NCI-H748 treated with DMSO at 0.1 percent for 48 hours (cell line): ENCODE data around the gene CHN2.

Experiments used
- DNase-seq: peaks from one replicate; lab custom pipeline; 2025; lab: John Stamatoyannopoulos, UW

The CHN2 gene

DNA sequence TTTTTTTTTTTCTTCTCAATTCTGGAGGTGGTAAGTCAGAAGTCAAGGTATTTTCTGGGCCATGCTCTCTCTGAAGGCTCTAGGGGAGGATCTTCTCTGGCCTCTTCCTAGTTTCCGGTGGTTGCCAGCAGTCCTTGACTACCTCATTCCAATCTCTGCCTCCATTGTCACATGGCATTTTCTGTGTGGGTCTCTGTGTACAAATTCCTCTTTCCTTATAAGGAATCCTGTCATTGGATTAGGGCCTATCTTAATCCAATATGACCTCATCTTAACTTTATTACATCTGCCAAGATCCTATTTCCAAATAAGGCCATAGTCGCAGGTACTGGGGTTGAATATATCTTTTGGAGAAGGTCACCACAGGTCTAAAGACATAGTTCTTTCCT is 239.8 kb downstream of the CHN2 start:
- no peak for DNase-seq

DNA sequence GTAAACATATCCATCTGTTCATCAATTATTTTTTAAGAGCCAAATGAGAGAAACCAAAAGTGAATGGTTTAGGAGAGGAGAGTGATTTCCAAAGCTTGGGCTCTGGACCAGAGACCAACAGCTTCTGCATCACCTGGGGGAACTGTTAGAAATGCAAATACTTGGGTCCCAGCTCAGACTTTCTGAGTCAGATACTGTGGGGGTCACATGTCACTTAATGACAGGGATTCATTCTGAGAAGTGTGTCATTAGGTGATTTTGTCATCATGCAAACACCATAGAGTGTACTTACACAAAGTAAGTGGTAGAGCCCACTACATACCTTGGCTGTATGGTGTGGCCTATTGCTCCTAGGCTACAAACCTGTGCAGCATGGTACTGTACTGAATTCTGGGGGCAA is 240.6 kb downstream of the CHN2 start:
- DNase-seq, result no peak

DNA sequence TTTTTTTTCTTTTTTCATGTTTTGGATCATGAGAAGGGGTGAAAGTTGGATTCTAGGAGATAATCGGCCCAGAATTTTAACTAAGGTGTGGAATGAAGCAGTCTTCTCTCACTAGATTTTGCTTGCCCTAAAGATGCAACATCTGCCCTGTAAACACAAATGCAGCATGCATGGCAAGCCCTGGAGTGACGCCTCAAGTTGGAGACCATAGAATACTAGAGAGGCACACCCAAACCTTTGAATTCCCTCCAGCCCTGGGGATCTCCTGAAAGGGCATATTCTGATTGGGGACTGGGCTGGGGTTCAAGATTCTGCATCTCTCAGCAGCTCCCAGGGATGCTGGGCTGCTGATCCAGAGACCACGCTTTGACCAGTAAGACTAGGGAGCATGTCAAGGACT is 241.3 kb downstream of the CHN2 start:
- no peak for DNase-seq

DNA sequence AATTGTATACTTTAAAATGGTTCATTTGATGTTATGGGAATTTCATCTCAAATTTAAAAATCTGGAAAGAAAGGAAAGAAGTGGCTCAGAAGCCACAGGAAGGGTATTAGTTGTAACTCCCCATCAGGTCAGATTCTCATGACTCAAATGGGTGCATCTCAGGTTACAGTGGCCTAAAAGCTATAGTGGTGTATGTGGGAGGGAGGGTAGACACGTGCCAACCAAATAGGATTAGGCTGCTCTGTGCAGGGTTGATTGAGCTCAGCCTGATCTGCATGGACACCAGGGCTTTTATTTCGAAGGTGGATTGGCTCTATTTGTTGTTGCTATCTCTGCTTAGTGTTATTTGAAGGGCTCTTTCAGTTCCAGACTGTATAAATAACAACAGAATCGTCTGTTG is 247.6 kb downstream of the CHN2 start:
- DNase-seq, result peak; percentile 59

DNA sequence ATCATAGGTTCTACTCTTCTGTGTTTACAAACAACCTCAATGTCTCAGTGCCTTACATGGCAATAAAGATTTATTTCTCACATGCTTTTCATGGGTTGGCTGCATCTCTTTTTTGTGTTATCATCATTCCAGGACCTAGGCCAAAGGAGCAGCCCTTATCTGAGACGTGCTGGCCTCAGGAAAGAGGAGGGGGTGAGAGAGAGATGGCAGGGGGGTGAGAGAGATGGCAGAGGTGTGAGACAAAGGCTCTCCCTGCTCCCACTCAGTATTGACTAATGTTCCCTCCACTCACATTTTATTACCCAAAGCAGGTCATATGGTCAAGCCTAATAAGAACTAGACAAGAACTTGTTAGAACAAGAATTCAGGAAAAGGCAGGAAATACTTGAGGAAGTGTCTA is 249.0 kb downstream of the CHN2 start:
- DNase-seq, result no peak

DNA sequence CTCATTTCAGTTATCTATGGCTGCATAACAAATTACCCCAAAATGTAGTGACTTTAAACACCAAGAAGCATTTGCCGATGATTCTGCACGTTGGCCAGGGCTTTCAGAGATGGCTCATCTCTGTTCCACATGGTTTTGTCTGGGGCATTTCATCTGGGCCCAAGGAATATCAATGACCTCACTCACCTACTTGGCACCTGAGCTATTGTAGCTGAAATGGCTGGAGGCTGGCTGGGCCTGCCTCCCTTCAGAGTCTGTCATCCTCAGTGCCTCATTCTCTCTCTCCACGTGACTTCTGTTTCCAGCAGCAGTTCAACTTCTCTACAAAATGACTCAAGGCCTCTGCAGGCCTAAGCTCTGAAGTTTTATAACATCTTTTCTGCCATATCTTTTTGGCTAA is 249.7 kb downstream of the CHN2 start:
- DNase-seq, result no peak

DNA sequence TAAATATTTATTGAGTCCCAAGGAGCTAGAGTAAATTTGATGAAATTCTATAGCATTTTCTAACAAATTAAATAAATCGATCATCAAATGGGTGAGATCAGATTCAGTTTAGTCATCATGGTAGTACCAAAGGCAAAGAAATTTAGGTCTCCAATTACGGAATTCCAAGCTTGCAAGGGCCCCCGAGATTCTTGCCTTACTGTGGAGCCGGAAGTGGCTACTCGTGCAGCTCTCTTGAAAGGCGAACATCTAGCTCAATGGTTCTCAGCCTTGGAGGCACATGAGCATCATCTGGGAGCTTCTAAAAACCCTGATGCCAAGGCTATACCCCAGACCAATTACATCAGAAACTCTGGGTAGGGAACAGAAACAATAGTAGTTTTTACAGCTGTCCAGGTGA is 251.2 kb downstream of the CHN2 start:
- no peak for DNase-seq

DNA sequence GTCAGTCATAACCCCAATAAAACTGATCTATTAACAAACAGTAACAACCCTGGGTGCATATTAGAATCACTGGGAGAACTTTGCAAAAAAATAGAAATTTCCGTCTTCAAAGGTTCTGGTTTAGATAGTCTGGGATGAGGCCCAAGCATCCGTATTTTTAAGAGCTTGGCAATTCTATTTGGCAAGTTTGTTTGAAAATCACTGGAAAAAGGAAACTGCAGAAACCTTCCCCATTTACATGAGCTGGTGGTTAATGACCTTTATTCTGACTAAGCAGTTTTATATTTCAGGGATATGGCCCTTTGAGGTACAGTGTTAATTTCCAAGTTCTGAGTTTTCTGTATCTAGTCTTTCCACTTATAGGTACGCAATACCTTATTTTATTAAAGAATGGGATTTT is 253.3 kb downstream of the CHN2 start:
- DNase-seq, result no peak

DNA sequence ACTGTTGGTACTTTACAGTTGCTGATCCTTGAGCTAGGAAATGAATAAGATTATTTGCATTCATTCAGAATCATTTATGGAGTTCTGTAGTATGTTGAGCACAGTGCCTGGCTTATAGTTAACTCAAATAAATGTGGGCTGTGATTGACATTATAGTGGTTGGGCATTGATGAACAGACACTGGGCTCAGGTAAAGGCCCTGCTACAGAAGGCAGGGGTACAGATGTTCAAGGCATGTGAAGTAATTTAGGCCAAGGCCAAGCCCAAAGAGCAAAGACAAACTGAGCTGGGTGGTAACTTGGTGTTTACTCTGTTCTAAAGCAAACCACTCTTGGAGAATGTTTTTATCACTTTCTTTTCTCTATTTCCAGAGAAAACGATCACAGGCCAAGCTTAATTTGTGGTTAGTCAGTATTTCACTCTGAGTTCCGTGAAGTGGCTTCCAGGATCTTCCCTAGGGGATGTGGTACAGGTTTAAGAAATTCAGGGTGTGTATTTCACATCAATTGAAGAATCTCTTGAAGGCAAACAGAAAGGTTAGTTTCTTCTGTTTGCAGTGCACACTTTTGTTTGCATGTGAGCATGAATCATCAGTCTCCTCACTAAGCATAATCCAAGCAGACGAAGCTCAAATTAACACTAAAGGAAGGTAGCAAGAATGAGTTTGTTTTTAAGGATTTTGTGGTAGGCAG is 255.1 kb downstream of the CHN2 start:
- no peak for DNase-seq

DNA sequence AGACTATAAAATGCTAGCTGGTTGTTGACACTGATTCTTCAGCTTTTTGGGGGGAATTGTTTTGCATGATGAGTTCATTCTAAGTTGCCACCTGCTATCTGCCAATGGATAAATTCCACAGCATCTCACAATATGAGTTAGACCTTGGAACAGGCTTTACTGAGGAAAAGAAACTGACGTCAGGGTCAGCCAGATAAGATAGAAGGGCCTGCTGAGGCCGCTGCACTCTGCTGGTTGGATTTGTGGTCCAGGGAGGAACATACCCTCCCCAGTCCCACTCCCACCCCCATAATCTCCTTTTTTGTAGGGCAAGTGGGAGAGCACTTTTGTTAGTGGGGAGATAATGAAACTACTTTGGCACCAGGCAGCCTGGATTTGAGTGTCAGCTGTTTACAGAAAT is 258.4 kb downstream of the CHN2 start:
- no peak for DNase-seq

DNA sequence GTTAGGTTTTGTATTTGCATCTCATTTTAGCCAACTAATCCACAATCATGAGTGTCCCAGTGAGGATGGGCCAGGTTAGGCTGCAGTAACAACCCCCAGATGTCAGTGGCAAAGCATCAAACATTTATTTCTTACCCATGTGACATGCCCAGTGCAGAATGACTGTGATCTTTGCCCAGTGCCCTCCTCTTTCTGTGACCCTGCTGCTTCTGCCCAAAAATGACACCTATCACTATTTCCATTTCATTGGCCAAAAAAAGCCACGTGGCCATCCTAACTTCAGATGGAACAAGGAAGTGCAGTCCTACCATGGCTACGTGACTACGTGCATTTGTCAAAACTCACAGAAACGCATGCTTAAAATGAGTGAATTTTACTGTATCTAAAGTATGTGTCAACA is 259.9 kb downstream of the CHN2 start:
- no peak for DNase-seq

DNA sequence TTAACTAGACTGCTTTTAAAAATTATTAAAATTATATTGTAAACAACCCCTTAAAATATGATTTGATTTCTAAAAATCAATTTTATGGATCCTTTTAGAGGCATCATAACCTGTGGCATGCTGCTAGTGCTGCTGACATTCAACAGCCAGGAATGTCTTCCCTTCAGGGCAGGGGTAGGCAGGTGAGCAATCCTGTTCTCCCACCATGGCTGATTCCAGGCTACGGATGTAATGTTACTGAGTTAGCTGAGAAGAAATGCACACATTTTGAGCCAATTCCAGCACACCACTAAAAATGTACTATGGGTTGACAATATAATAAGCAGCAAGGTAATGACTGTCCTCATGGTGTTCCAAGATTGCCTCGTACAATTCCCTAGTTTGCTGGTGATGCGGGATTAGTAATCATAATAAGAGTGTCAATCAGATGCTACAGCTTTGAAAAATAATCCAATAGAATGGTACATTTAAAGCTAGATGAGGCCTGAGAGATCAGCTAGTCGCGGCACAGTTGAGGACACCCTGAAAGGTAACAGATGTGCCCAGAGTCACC is 260.4 kb downstream of the CHN2 start:
- no peak for DNase-seq

DNA sequence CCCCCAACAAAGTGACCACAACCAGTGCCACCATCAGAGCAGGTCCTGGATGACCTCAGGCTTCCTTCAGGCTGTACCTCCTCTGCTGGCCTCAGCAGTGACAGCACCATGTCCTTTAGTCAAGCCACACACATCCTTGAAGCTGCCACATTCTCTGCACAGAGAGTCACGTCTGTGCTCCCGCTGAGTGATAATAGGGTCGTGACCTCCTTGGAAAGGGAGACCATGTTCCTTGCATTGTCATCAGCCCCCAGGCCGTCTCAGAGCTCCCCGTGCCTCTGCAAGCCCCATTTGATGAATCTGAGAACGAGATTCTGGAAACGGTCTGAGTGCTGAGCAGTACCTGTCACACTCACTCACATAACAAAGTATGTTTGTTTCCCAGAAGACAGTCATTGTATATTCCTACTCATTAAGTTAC is 262.6 kb downstream of the CHN2 start:
- no peak for DNase-seq

DNA sequence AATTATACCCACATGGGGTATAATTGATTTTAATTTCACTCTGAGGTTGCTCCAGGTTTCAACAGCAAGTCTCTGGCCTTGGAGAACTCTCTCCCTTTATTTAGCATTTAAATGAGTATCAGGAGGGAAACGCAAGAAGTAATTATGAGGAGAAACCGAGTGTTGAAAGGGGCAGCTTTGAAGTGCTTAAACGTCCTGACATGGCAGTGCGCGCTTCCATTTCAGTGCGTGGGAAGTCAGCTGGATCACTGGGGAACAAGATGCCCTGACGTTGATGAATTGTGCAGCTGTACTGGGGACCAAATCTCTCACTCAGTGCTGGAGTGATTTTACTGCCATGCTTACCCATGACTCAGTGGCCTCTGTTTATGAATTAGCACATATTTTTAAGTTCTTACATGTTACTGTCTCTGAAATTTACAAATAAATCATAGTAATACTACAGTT is 263.0 kb downstream of the CHN2 start:
- peak; percentile 50 for DNase-seq

DNA sequence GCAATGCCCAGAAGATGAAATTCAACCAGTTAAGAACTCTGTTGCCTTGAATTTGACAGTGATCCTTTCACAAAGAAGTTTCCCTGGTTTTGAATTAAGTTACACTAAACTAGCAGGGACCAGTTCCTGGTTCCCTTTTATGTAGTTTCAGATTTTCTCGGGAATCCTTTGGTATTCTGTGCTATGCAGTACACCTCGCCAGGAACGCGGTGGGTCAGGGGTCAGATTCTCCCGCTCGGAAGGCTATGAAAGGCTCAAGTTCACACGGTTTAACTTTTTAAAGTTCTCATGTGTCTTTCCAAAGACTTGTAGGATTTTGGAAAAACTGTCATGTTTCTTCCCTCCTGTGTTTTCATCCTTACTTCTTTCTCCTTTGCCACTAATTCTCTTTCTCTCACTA is 264.4 kb downstream of the CHN2 start:
- no peak for DNase-seq

DNA sequence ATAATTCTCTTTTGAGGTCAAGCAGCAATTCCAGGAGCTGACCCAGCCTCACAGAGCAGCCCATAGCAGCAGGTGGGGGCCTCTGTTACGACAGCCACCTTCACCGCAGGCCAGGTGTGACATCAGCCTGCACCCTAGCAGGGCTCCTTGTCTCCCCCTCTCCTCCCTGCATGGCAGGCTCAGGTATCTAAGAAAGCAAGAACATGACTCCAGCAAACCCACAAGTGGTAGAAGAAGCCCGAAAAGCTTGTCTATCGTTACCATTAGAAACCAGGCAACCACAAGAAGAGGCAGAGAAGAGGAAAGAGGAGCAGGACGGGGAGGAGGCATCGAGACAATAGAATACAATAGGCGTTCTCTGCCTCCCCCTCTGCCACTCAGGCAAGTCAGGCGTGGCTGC is 265.0 kb downstream of the CHN2 start:
- DNase-seq, result no peak

DNA sequence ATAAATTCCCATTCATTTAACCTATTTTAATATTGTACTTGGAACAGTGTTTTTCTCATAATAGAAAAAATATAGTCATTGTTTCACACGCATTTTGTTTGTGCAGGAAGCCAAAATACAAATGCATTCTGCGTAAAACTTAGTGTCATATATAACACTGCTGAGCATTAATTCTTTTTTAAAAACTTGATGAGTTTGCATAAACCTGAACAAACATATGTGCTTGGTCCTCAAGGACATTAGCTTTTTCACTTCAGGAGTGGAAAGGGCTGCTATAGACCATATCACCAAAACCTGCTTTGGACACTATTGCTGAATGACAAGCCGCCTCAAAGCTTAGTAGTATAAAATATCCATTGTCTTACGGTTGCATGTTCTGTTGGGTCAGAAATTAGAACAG is 267.4 kb downstream of the CHN2 start:
- no peak for DNase-seq

DNA sequence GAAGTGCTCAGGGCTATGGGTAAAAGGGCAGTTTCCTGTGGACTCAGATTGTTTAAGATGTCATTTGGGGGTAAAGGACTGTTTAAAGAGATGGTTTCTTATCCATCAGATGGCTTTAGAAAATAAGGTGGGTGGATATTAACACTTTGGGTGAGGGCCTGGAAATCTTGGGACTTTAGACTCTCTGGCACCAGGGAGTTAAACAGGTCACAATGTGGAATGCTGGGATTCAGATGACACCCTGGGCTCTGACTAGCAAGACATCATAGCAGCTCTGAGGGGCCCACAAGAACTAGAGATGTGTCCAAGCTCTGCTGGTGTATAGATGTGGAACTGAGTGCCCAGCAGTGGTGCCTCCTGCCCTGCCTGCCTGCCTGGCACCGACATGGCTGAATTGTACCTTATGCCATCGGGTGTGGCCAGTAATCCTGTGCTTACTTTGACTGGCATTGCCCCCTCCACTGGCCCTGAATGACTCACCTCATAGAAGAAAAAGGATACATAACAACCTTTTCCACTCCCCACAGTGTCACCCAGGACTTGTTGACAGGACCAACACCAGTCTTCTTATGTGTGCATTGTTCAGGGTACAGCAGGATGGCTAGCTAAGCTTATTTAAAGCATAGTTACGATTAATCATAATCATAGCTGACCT is 269.1 kb downstream of the CHN2 start:
- DNase-seq, result no peak

DNA sequence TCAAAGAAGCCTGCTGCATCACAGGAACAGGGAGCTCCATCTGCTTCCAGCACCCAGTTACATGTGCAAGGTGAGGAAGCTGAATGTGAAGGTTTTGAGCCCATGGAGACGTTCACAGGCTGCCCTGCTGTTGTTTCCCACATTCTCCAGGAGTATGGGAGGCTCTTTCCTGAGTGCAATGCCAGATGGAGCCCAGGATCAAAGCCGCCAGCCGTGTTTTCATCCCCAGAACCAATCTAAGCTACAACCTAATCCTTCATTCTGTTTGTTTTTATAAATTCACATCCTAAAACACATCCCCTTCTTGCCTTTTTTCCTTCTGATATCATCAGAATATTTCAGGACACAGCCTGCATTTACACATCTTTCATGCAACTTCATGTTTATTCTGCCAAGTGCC is 270.2 kb downstream of the CHN2 start:
- DNase-seq, result no peak

DNA sequence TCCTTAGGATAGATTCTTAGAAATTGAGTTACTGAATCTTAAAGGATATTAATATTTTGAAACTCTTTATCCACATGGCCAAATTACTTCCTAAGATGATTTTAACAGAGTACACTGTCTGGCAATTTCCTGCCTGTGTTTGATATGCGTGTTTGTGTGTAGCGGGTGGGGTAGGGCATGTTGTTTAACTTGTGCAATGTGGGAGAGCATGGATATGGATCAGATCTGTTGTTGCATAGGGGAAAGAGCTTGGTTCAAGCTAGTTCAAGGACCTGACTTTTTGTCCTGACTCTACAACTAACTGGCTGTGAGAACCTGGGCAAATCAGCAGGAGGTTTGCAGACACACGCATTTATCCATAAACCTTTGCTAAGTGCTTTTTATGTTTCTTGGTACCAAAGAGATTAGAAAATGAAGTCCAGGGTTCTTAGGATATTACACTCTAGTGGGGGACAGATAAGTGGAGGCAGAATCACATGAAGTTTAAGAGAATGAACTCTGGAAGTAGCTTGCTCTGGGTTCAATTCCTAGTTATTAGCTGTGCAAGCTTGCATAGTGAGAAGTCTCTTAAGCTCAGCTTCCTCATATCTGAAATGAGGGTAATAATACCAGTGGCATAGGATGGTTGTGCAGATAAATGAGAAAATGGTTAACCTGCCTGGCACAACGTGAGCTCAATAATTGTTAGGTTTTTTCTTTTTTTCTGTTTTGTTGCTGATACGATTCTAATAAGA is 272.8 kb downstream of the CHN2 start:
- no peak for DNase-seq

DNA sequence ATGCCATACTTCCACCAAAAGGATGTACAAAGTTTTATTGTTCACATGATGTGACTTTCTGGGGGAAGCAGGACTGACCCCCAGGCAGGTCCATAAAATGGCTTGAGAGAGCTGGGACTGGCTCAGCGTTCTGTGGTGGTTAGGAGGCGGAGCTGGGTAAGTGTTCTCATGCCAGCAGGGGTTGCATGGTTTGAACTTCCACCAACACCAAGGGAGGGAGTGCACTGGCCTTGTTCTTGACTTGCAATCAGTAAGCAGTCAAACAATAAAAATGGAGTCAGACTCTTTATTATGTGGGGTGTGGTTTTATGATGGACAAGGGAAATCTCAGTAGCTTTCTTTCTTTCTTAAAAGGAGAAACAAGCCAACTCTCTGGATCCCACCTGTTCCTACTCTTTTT is 273.6 kb downstream of the CHN2 start:
- no peak for DNase-seq

DNA sequence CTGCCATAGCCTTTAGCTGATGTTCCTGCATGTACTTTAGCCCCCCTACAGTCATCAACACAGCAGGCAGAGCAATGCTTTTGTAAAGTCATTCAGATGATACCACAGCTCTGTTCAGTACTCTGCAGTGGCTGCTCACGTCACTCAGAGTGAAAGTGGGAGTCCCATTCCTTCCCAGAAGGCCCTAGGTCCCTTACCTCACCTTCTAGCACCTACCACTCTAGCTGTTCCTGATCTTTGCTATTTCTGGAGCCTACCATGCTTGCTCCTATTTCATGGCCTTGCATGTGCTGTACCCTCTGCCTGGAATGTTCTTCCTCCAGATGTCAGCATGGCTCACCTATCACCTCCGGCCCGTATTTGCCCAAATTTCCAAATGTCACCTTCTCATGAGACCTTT is 274.7 kb downstream of the CHN2 start:
- DNase-seq, result no peak

DNA sequence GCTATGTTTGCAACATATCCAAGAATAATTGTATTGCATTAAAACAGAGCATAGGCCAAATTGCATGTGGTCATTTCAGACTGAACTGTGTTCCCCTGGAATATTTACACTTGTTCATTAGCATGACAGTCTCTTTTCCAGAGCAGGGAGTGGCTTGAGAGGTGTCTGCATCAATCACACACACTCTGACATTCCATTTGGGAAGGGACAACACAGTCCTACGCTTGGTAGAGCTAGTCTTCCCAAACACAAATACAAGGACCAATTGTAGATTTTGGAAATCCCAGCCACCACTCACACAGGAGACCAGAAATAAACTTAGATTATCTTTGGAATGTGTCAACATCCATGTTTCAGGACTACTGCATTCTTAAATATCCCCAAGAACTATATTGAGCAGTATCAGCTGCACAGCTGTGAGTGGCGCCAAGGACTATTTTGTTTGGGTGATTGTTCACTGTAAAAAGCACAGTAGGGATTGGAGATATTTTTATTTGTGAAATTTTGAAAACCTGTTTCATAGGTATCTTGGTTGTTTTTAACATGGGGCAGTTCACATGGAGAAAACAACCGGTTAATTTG is 275.5 kb downstream of the CHN2 start:
- DNase-seq, result no peak
